Fibroblast of mammary gland (primary cell): ENCODE measurements around the gene LAMB4.
A peak's percentile ranks its signal among the peaks of the same experiment; 100 is the strongest.

Experiments
- DNase-seq: peaks from one replicate; pipeline ENCODE4 v3.0.0-alpha.2; 2010; ENCODE audit warnings: low read depth
- H3K4me3 ChIP-seq: 2 replicates; pipeline ENCODE4 v1.5.1; 2011; ENCODE audit warnings: low read depth, mild to moderate bottlenecking, low read length, moderate library complexity; ENCODE audit not compliant: control insufficient read depth
- CTCF ChIP-seq: conservative IDR thresholded peaks from 2 replicates; pipeline ENCODE4 v1.5.1; 2011; ENCODE audit warnings: low read depth, low read length, inconsistent platforms; ENCODE audit not compliant: control insufficient read depth, insufficient read depth

The LAMB4 gene

GRCh38 chr7:108048422-108048821 is 81.7 kb downstream of the LAMB4 start:
- no peak for DNase-seq
- no peak for TF ChIP-seq CTCF
- H3K4me3 ChIP-seq: no peak overlapping the region

GRCh38 chr7:108046952-108047506 is 83.1 kb downstream of the LAMB4 start:
- H3K4me3 ChIP-seq: no peak overlapping the region
- DNase-seq: no peak
- TF ChIP-seq CTCF: no peak

GRCh38 chr7:108045669-108046068 is 84.5 kb downstream of the LAMB4 start:
- DNase-seq: peak; percentile 74
- H3K4me3 ChIP-seq: no peak overlapping the region
- no peak for TF ChIP-seq CTCF

- peak; percentile 67 for DNase-seq
- no peak overlapping the region for H3K4me3 ChIP-seq
- TF ChIP-seq CTCF: no peak
Observed at GRCh38 chr7:108045154-108045553, 85.0 kb downstream of the LAMB4 start.

- no peak for TF ChIP-seq CTCF
Observed at GRCh38 chr7:108044345-108044744, 85.8 kb downstream of the LAMB4 start.

GRCh38 chr7:108038986-108039385 is 91.2 kb downstream of the LAMB4 start:
- DNase-seq: no peak
- no peak for TF ChIP-seq CTCF
- H3K4me3 ChIP-seq: no peak overlapping the region

More at GRCh38 chr7:108044345-108044744, 85.8 kb downstream of the LAMB4 start:
- no peak overlapping the region for H3K4me3 ChIP-seq
- DNase-seq: no peak

GRCh38 chr7:108037741-108038140 is 92.4 kb downstream of the LAMB4 start:
- no peak for DNase-seq
- TF ChIP-seq CTCF: no peak
- no peak overlapping the region for H3K4me3 ChIP-seq
